Measurements from ENCODE around the gene UBE2H.

Gene UBE2H

GRCh38 chr7:129804890-129805719 lies 147.7 kb downstream of the UBE2H start:
- TF ChIP-seq GABPA (IDR thresholded peaks at IDR 0.05; ENCODE audit: low read depth) (no peak), POLR2AphosphoS5 (IDR thresholded peaks at IDR 0.05; ENCODE audit: low read depth) (no peak), REST (IDR thresholded peaks at IDR 0.05; ENCODE audit: insufficient replicate concordance, low read depth) (no peak), SPI1 (IDR thresholded peaks at IDR 0.05; ENCODE audit: borderline replicate concordance, low read depth) (no peak)
- TF ChIP-seq, protein P1, sequence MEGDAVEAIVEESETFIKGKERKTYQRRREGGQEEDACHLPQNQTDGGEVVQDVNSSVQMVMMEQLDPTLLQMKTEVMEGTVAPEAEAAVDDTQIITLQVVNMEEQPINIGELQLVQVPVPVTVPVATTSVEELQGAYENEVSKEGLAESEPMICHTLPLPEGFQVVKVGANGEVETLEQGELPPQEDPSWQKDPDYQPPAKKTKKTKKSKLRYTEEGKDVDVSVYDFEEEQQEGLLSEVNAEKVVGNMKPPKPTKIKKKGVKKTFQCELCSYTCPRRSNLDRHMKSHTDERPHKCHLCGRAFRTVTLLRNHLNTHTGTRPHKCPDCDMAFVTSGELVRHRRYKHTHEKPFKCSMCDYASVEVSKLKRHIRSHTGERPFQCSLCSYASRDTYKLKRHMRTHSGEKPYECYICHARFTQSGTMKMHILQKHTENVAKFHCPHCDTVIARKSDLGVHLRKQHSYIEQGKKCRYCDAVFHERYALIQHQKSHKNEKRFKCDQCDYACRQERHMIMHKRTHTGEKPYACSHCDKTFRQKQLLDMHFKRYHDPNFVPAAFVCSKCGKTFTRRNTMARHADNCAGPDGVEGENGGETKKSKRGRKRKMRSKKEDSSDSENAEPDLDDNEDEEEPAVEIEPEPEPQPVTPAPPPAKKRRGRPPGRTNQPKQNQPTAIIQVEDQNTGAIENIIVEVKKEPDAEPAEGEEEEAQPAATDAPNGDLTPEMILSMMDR (IDR thresholded peaks at IDR 0.05; ENCODE audit: insufficient read depth, low read length): no peak
- no peak for DNase-seq (ENCODE audit: low read depth in 1 of 2, low spot score in 1 of 2)
- no peak overlapping the region for H3K4me3 ChIP-seq (replicated peaks; ENCODE audit: insufficient read depth, low read length)
- no peak overlapping the region for H3K27ac ChIP-seq (replicated peaks)
- H3K27me3 ChIP-seq (ENCODE audit: insufficient read depth, poor library complexity, severe bottlenecking): no peaks in the 10 kb centered on the region

GRCh38 chr7:129804111-129804889 lies 148.5 kb downstream of the UBE2H start:
- Histone ChIP-seq H3K27ac (replicated peaks) (no peak overlapping the region), H3K27me3 (ENCODE audit: insufficient read depth, poor library complexity, severe bottlenecking) (no peaks in the 10 kb centered on the region), H3K4me3 (replicated peaks; ENCODE audit: insufficient read depth, low read length) (no peak overlapping the region)
- no peak for DNase-seq (ENCODE audit: low read depth in 1 of 2, low spot score in 1 of 2)
- TF ChIP-seq POLR2AphosphoS5 (IDR thresholded peaks at IDR 0.05; ENCODE audit: low read depth) (no peak), GABPA (IDR thresholded peaks at IDR 0.05; ENCODE audit: low read depth) (no peak), SPI1 (IDR thresholded peaks at IDR 0.05; ENCODE audit: borderline replicate concordance, low read depth) (no peak), REST (IDR thresholded peaks at IDR 0.05; ENCODE audit: insufficient replicate concordance, low read depth) (no peak)
- TF ChIP-seq, protein P1 (IDR thresholded peaks at IDR 0.05; ENCODE audit: insufficient read depth, low read length): no peak

DNA sequence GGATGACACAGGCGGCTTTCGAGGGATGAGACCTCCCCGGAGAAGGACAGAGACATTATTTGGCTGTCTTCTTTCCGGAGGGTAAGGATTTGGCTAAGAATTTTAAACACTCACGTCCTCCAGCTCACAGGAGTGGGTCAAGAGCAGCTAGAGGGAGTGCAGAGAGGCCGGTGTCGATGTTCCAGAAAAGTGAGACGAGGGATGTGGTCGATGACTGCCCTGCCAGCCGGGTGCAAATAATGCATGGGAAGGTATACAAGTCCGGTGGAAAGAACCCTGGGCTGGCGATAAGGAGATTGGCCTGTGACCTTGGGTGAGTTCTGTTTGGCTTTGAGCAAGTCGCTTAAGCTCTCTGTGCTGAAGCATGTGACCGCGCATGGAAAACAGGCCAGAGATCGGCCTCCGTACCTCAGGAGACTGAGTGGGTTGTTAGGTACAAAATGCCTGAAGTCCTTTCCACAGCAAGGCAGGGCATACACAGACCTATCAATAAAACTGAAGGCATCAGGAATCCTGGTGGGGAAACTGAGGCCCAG lies 149.1 kb downstream of the UBE2H start:
- Histone ChIP-seq H3K27me3 (ENCODE audit: insufficient read depth, poor library complexity, severe bottlenecking) (no peaks in the 10 kb centered on the region), H3K4me3 (replicated peaks; ENCODE audit: insufficient read depth, low read length) (no peak overlapping the region), H3K27ac (replicated peaks) (no peak overlapping the region)
- TF ChIP-seq POLR2AphosphoS5 (IDR thresholded peaks at IDR 0.05; ENCODE audit: low read depth) (no peak), SPI1 (IDR thresholded peaks at IDR 0.05; ENCODE audit: borderline replicate concordance, low read depth) (no peak), GABPA (IDR thresholded peaks at IDR 0.05; ENCODE audit: low read depth) (no peak), REST (IDR thresholded peaks at IDR 0.05; ENCODE audit: insufficient replicate concordance, low read depth) (no peak)
- TF ChIP-seq, protein P1 (IDR thresholded peaks at IDR 0.05; ENCODE audit: insufficient read depth, low read length): no peak
- DNase-seq (ENCODE audit: low read depth in 1 of 2, low spot score in 1 of 2): no peak
